ENCODE data around the gene SOX11.

- TF ChIP-seq CTCF (IDR thresholded peaks at IDR 0.05) (no peak), POLR2A (IDR thresholded peaks at IDR 0.05) (no peak)
These were observed 35.0 kb upstream of the SOX11 start for GRCh38 chr2:5657231-5657630.

Measured in thyroid gland (tissue), 4 donors.